ENCODE measurements around the gene ETV3L. TPM values are rescaled to one million over a fixed set of nuclear protein-coding genes. Genes with fewer than 3 reads are reported as not detected.

The ETV3L gene
- total RNA-seq, 1 experiment from 2014 or later, result not detected

GRCh38 chr1:157098519-157098918 is 1.1 kb downstream of the ETV3L start:
- Mint-ChIP-seq H3K9me3 (ENCODE audit: unreplicated experiment) (no peaks in the 10 kb centered on the region), H3K4me3 (ENCODE audit: unreplicated experiment) (no peak overlapping the region), H3K4me1 (ENCODE audit: insufficient read depth, unreplicated experiment) (no peaks in the 10 kb centered on the region), H3K36me3 (ENCODE audit: insufficient read depth, unreplicated experiment) (no peaks in the 10 kb centered on the region), H3K27ac (ENCODE audit: low read depth, unreplicated experiment) (no peak overlapping the region), H3K27me3 (ENCODE audit: insufficient read depth, unreplicated experiment) (peaks cover 16% of the 10 kb centered on the region)
- intact Hi-C loops (cut with micrococcal nuclease), result no loop called here
- POLR2A ChIA-PET, result no interaction called here
- DNase-seq (ENCODE audit: unreplicated experiment), result no peak
- BruUV-seq (replicated peaks), result no TSS peak
- no peak for TF ChIP-seq CTCF (IDR thresholded peaks at IDR 0.05; ENCODE audit: unreplicated experiment)
- CTCF ChIA-PET, result interaction anchor here (0.7 to 11.2 kb wide), 5 partner anchors 11 to 398 kb away, joined by 3 to 125 read pairs (median 4); no protein-coding TSS in a partner anchor

- TF ChIP-seq CTCF (IDR thresholded peaks at IDR 0.05; ENCODE audit: unreplicated experiment), result no peak
- POLR2A ChIA-PET, result interaction anchor here (0.7 kb wide), 2 partner anchors 29 to 1167 kb away, joined by 3 read pairs; no protein-coding TSS in a partner anchor
- H3K27ac Mint-ChIP-seq (ENCODE audit: low read depth, unreplicated experiment), result no peak overlapping the region
- no peak for DNase-seq (ENCODE audit: unreplicated experiment)
- no peaks in the 10 kb centered on the region for H3K36me3 Mint-ChIP-seq (ENCODE audit: insufficient read depth, unreplicated experiment)
- BruUV-seq (replicated peaks), result no TSS peak
- no peak overlapping the region for H3K4me3 Mint-ChIP-seq (ENCODE audit: unreplicated experiment)
- H3K4me1 Mint-ChIP-seq (ENCODE audit: insufficient read depth, unreplicated experiment), result no peaks in the 10 kb centered on the region
- intact Hi-C loops (cut with micrococcal nuclease), result no loop called here
- H3K9me3 Mint-ChIP-seq (ENCODE audit: unreplicated experiment), result no peaks in the 10 kb centered on the region
- CTCF ChIA-PET, result interaction anchor here (0.7 to 11.2 kb wide), 5 partner anchors 10 to 398 kb away, joined by 3 to 125 read pairs (median 4); no protein-coding TSS in a partner anchor
- H3K27me3 Mint-ChIP-seq (ENCODE audit: insufficient read depth, unreplicated experiment), result peaks cover 8% of the 10 kb centered on the region
Observed at GRCh38 chr1:157097692-157098091, 1.9 kb downstream of the ETV3L start.

- intact Hi-C loops (cut with micrococcal nuclease), result no loop called here
- no peaks in the 10 kb centered on the region for H3K27me3 Mint-ChIP-seq (ENCODE audit: insufficient read depth, unreplicated experiment)
- TF ChIP-seq CTCF (IDR thresholded peaks at IDR 0.05; ENCODE audit: unreplicated experiment), result no peak
- no peaks in the 10 kb centered on the region for H3K36me3 Mint-ChIP-seq (ENCODE audit: insufficient read depth, unreplicated experiment)
- ChIA-PET CTCF (interaction anchor here (0.6 to 7.9 kb wide), 4 partner anchors 12 to 399 kb away, joined by 3 to 123 read pairs (median 4); no protein-coding TSS in a partner anchor), POLR2A (no interaction called here)
- no peak overlapping the region for H3K27ac Mint-ChIP-seq (ENCODE audit: low read depth, unreplicated experiment)
- H3K4me3 Mint-ChIP-seq (ENCODE audit: unreplicated experiment), result no peak overlapping the region
- no peaks in the 10 kb centered on the region for H3K4me1 Mint-ChIP-seq (ENCODE audit: insufficient read depth, unreplicated experiment)
- H3K9me3 Mint-ChIP-seq (ENCODE audit: unreplicated experiment), result no peaks in the 10 kb centered on the region
- BruUV-seq (replicated peaks), result no TSS peak
- DNase-seq (ENCODE audit: unreplicated experiment), result no peak
Observed at GRCh38 chr1:157096881-157097280, 2.7 kb downstream of the ETV3L start.

GRCh38 chr1:157095551-157095950 is 4.1 kb downstream of the ETV3L start:
- ChIA-PET POLR2A (no interaction called here), CTCF (interaction anchor here (0.5 to 7.9 kb wide), 7 partner anchors 9 to 389 kb away, joined by 3 to 123 read pairs (median 3); no protein-coding TSS in a partner anchor)
- no TSS peak for BruUV-seq (replicated peaks)
- Mint-ChIP-seq H3K27me3 (ENCODE audit: insufficient read depth, unreplicated experiment) (no peaks in the 10 kb centered on the region), H3K27ac (ENCODE audit: low read depth, unreplicated experiment) (no peak overlapping the region), H3K36me3 (ENCODE audit: insufficient read depth, unreplicated experiment) (no peaks in the 10 kb centered on the region), H3K4me3 (ENCODE audit: unreplicated experiment) (no peak overlapping the region), H3K9me3 (ENCODE audit: unreplicated experiment) (no peaks in the 10 kb centered on the region), H3K4me1 (ENCODE audit: insufficient read depth, unreplicated experiment) (peaks cover 1% of the 10 kb centered on the region)
- intact Hi-C loops (cut with micrococcal nuclease), result no loop called here
- TF ChIP-seq CTCF (IDR thresholded peaks at IDR 0.05; ENCODE audit: unreplicated experiment), result no peak
- DNase-seq (ENCODE audit: unreplicated experiment), result no peak
